NCI-H2227 (cell line): ENCODE measurements around the gene ACE.

ENCODE experiments used
- DNase-seq: peaks from one replicate; lab custom pipeline; 2025; ENCODE audit not compliant: unreplicated experiment; lab: John Stamatoyannopoulos, UW

ACE gene

DNA sequence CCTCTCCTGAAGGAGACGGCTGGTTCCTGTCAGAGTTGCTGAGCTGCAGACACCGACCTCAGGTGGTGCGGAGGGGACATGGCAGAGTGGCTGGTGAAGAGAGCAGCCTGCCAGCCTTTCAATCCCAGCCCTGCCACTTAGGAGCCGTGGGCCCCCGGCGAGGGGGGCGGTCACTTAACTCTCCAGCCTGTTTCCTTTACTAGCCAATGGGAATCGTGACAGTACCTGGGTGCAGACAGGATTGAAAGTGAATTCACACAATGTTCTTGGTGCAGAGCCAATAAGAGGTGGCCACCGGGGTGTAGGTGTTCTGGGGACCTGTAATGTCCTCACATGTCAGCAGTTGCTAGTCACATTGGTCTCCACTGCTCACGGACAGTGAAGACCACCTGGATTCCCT is 13.5 kb downstream of the ACE start:
- DNase-seq, result peak; percentile 56

DNA sequence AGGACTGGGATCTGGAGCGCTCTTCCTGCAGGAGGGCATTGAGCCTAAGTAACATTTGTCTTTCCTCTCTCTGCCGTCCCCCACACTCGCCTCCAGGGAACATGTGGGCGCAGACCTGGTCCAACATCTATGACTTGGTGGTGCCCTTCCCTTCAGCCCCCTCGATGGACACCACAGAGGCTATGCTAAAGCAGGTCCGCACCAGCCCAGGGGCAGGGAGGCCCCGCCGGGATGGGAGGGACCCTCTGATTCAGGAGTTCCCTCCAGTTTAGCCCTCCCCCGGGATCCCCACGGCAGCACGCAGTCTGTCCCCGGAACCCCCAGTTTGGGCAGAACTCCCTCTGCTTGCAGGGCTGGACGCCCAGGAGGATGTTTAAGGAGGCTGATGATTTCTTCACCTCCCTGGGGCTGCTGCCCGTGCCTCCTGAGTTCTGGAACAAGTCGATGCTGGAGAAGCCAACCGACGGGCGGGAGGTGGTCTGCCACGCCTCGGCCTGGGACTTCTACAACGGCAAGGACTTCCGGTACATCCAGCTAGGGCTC is 14.1 kb downstream of the ACE start:
- DNase-seq, result no peak

- no peak for DNase-seq
These were observed 14.6 kb downstream of the ACE start for GRCh38 chr17:63491413-63491812.

GRCh38 chr17:63491977-63492618 is 15.2 kb downstream of the ACE start:
- DNase-seq, result no peak

DNA sequence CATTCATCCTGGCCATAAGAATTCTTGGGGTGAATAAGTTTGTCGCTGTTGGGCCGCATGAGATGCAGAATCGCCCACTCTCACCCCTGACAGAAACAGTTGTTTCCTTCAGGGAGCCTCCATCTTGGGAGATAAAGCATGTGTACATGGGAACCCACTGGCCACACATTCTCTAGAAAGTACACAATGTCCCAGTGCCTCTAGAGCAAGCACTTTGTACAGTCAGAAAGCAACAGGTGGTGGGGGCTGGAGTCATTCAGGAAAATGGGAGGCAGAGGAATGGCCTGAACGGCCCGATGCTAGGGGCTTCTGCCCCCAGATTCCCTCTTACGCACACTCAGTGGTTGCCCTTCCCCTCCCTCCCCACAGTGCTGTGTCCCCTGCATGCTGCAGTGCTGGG is 16.1 kb downstream of the ACE start:
- no peak for DNase-seq

GRCh38 chr17:63493411-63493810 is 16.6 kb downstream of the ACE start:
- DNase-seq, result no peak

DNA sequence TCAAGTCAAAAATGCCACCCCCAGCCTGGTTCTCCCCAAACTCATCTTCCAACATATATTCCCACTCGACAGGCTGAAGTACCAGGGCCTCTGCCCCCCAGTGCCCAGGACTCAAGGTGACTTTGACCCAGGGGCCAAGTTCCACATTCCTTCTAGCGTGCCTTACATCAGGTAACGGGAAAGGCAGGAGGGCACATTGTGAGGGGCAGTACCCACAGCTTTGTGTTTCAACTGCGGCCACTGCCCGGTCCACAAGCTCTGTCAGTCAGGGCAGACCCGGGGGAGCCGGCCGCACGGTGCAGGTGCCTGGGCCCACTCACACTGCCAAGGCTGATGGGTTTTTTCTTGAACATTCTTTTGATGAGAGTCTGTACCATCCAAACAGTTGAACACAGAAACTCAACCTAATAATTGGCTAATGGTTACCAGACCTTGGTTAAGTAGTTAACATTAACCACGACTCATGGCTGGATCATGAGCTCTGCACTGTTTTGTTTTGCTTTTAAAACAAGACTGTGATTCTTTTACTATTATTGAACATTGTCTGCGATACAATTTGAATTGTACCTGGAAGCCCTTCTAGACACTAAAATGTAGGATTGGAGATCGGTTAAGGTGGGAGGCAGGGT is 17.6 kb downstream of the ACE start:
- DNase-seq, result no peak

GRCh38 chr17:63495491-63495890 is 18.6 kb downstream of the ACE start:
- no peak for DNase-seq

GRCh38 chr17:63496177-63496576 is 19.3 kb downstream of the ACE start:
- no peak for DNase-seq

DNA sequence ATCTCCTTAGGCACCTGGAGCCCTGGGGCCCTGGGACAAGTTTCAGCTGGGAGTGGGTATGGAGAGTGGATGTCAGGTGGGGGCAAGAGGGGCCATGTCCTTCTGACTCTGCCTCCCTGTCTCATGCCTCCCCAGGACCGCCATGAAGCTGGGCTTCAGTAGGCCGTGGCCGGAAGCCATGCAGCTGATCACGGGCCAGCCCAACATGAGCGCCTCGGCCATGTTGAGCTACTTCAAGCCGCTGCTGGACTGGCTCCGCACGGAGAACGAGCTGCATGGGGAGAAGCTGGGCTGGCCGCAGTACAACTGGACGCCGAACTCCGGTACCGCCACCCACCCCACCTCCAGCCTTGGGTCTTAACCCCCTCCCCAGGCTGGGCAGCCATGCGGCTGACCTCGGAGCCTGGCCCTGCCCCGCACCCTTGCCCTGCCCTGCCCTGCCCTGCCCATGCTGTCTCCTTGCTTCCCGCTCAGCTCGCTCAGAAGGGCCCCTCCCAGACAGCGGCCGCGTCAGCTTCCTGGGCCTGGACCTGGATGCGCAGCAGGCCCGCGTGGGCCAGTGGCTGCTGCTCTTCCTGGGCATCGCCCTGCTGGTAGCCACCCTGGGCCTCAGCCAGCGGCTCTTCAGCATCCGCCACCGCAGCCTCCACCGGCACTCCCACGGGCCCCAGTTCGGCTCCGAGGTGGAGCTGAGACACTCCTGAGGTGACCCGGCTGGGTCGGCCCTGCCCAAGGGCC is 20.0 kb downstream of the ACE start:
- DNase-seq, result no peak

DNA sequence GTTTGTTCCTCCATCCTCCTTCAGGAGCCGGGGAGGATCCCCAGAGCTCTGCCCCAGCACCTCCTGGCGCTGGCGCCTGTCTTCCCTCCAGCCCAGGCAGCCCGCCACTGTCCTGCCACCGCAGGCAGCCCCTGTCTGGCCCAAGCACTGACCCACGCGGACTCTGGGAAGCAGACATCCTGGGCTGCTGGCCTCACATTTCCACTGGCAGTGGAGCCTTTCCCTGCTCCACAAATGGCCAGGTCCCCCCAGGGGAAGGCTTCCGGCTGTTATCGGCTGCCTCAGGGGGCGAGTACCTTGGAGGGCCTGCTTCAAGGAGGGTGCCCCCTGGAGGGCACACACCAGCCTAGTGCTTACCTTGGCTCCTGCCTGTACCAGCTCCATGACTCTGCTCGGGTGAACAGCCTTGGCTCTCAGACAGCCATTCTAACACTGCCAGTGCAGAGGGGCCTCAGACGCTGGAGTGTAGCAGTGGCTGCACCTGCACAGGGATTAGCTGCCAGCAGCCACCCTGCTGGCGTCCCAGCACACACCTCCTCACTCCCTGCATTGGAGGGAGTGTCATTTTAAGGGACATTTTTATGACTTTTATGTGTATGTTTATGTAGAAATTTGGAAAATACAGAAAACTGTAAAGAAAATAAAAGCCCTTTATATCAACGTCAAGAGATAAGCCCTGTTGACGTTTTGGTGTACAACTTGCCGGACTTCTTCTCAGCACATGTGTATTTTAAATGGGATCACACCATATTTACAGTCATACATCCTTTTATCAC is 21.0 kb downstream of the ACE start:
- DNase-seq, result no peak

DNA sequence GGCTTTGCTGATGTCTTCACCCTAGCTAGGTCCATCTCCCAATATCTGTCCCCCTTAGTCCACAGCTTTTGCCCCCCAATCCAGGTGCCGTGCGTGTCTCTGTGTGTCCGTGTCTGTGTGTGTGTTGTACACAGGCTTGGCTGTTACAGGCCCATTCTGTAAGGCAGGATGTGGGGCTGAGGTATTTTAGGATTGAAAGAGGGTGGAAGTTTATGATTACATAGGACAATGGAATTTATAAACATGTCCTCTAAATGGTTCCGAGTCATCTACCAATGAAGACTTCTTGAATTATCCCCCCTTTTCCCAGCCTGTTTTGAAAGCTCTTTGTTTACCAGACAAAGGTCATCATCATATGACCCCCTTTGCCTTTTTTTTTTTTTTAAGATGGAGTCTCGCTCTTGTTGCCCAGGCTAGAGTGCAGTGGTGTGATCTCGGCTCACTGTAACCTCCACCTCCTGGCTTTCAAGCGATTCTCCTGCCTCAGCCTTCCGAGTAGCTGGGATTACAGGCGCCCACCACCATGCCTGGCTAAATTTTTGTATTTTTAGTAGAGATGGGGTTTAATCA is 21.9 kb downstream of the ACE start:
- no peak for DNase-seq

DNA sequence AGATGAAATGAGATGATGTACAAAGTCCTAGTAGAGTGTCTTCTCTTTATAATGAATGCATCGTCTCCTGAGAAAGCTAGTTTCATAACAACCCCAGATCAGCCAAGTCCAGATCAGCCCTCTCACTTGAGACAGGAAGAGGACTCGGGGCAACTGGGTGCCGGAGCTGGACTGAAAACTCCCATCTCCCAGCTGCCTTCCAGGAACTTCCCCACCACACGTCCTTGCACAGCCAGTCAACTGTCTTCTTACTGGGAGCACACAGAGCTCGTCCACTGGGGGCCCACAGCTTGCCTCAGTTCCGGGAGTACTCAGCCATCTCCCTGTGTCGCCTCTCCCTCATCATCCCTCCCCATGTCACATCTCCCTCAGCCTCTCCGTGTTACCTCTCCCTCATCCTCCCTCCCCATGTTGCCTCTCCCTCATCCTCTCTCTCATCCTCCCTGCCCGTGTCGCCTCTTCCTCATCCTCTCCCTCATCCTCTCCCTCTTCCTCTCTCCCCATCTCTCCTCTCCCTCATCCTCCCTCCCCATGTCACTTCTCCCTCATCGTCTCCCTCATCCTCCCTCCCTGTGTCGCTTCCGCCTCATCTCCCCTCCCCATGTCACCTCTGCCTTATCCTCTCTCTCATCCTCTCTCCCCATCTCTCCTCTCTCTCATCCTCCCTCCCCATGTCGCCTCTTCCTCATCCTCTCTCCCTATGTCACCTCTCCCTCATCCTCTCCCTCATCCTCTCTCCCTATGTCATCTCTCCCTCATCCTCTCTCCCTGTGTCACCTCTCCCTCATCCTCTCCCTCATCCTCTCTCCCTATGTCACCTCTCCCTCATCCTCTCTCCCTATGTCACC is 23.9 kb downstream of the ACE start:
- DNase-seq, result no peak

- no peak for DNase-seq
These were observed 26.5 kb downstream of the ACE start for GRCh38 chr17:63503341-63503705.

DNA sequence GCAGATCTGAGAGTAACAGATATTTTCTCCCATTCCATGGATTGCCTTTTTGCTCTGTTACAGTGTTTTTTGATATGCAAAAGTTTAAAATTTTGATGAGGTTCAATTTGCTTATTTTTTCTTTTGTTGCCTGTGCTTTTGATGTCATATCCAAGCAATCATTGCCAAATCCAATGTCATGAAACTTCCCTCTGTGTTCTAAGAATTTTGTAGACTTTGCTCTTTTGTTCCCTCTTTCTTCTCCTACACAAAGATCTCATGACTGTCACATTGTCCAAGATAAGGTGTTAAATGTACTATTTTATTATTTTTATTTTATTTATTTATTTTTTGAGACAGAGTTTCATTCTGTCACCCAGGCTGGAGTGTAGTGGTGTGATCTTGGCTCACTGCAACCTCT is 27.4 kb downstream of the ACE start:
- no peak for DNase-seq

DNA sequence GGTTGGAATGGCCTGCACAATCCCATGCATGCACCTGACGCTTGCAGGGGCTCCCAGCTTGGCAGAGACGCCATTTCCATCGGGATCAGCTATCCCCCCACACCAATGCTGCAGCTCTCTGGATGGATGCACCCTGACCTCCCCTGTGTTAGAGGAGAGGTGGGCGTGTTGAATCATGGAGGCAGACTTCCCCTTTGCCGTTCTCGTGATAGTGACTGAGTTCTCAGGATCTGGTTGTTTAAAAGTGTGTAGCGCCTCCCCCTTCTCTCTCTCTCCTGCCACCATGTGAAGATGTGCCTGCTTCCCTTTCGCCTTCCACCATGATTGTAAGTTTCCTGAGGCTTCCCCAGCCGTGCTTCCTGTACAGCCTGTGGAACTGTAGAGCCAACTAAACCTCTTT is 28.5 kb downstream of the ACE start:
- DNase-seq, result no peak

GRCh38 chr17:63506627-63507026 is 29.8 kb downstream of the ACE start:
- no peak for DNase-seq

DNA sequence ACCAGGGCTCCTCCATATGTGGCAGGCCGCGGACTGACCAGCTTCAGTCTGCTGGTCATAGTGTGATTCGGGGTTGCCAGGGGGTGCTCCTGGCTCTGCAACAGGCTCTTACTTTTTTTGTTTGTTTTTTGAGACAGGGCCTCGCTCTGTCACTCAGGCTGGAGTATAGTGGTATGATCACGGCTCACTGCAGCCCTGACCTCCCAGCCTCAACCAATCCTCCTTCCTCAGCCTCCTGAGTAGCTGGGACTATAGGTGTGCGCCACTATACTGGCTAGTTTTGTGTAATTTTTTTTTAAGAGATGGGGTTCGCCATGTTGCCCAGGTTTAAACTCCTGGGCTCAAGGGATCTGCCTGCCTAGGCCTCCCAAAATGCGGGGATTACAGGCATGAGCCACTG is 34.5 kb downstream of the ACE start:
- no peak for DNase-seq

- no peak for DNase-seq
These were observed 35.5 kb downstream of the ACE start for GRCh38 chr17:63512388-63512787.
